GM18520 (cell line): ENCODE results near the gene CSRNP3.
"Not testable (repeated sequence)": the region's sequence is repeated elsewhere in the genome, so short reads cannot be mapped to it uniquely, and the experiment has no call there.

Source experiments
- ATAC-seq: cut with Tn5 transposase; IDR thresholded peaks from one replicate; pipeline ENCODE4 v1.9.1; 2021; ENCODE audit not compliant: unreplicated experiment

CSRNP3 gene

DNA sequence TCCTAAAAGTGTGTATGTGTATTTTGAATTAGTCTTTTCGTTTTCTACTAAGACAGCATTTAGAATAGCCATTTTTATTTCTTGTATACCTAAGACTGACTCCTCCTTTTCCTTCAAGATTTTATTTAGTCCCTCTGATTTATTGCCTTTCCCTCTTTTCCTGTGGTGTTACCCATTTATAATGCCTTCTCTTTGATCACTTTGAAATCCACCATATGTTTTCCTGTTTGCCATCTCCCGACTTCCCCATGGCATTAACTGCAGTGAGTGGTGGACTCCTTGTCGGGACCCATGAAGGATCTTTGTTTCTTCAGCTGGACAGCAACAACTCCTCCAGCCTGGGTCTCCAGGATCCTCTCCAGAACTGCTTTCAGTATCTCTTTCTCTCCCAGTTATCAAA, 160.7 kb downstream of the CSRNP3 start:
- ATAC-seq: no peak

DNA sequence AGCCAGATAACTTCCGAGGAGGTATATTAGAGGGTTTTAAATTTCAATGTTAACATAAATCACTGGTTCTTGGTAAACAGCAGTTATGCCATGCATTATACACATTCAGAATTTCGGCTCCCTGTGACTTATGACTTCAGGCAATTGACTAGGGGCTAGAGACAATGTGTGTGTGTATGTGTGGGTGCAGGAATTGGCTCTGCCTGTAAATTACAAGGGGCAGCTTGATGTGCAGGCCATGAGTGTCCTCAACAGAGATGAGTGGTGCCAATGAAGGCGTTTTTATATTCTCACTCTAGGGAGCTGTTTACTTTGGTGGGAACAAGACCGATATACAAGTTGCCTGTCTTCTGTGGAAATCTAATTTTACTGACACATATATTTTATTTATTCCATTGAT, 161.6 kb downstream of the CSRNP3 start:
- ATAC-seq: no peak

DNA sequence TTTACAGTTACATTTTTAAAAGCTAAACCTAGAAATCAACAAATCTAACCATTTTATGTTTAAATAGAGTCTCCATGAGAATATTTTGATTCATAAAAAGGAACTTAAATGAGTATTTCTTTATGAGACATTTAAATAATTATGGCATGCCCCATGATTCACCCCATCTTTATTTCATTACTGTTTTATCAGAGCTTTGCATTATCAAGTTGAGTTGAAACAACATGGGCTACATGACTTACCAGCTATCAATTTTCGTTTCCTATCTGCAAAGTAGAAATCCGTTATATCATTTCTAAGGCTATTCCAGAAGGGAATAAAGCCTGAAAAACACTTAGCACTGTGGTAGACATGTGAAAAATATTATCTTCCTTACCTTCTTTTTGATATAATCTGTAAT, 163.1 kb downstream of the CSRNP3 start:
- no peak for ATAC-seq

DNA sequence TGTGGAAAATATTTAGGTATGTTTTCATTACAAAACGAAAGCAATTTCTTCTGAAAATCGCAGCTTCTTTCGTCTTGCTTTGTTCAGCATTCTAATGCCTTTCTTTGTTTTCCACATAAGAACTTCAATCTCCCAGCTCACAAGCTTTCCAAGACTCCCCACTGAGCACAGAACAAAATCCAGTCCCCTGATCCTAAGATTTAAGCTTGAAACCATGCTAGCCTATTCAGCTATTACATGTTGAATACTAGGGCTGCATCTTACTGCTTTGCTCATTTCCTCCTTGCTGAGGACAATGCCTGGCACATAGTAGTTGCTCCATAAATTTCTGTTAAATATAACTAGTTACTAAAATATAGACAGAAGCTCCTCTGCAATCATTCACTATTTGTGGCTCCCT, 163.9 kb downstream of the CSRNP3 start:
- no peak for ATAC-seq

DNA sequence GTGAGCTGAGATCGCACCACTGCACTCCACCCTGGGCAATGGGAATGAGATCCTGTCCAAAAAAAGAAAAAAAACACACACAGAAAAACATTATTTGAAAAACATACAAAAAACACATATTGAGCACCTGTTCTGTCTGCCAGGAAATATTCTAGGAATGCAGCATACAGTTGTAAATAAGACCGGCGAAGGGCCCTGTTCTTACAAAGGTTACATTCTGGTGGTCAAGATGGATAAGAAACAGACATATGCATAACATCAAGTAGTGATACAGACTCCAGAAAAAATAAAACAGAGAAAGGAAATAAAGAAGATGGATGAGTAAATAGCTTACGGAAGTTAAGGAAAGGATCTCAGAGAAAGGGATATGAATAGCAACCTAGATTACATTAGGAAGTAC, 164.8 kb downstream of the CSRNP3 start:
- no peak for ATAC-seq

DNA sequence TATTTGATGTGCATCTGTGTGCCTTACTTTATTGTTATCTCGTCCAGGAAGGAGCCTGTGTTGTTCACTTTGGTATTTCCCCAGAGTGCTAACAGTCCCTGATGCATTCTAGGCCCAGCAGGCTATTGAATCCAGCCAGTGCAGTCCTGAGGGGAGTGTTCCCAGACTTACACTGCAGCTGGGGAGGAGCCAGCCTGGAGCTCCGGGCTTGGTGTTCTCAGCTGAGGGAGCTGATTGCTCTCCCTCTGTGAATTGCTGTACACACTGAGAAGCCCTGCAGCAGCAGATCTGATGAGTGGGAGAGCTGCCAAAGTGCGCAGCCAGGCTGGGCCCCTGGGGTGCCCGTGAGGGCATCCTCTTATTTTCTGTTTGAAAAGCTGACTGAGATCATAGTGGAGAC, 165.4 kb downstream of the CSRNP3 start:
- no peak for ATAC-seq

DNA sequence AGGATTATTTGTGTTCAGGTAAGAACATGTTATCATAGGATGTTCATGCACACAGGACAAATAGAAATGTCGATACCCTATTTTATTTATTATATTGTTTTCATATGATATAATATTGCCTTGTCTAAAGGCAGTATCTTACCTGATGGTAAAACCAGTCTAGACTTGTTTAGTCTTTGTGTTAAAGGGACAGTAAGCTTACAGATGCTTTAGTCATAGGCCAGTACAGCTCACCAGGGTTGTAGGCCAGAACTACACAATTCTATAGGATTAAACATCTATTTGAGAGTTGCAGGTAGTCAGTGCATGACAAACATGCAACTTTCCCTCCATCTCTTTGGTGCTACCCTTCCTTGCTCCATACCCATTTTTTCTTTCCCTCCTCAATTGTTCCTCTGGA, 166.0 kb downstream of the CSRNP3 start:
- ATAC-seq: no peak

DNA sequence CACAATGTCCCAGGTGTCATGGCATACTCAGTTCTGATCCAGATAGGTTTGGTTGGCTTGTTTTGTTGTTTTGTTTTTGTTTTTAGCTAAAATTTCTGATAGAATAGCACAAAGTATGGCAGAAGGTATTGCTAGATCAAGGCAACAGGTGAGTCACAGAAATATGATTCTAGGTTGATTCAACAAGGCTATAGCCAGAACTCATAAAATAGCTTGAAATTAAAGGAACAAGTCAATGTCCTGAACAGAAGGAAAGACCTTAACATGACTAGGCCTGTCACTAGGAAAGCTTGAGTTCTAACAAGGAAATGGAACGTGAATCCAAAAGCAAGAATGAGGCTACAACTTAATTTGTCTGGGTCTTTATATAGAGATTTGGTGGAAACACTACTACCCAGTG, 167.5 kb downstream of the CSRNP3 start:
- no peak for ATAC-seq

DNA sequence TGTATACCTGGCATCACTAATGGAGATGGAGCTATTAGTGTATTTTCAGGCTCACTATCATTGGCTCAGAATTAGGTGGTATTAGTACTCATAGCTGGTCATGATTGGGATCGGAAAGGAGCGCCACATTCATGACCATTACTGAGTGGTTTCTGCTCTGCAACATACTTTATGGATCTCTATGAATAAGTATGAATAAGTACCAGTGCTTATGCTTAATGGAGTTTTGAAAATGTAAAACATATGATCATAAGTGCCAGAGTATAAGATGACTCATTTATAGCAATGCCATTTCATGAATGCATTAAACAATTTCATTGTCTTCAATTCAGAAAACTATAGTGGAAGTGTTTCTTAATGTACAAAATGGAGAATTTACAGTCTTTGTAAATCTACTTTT, 167.9 kb downstream of the CSRNP3 start:
- ATAC-seq: no peak

DNA sequence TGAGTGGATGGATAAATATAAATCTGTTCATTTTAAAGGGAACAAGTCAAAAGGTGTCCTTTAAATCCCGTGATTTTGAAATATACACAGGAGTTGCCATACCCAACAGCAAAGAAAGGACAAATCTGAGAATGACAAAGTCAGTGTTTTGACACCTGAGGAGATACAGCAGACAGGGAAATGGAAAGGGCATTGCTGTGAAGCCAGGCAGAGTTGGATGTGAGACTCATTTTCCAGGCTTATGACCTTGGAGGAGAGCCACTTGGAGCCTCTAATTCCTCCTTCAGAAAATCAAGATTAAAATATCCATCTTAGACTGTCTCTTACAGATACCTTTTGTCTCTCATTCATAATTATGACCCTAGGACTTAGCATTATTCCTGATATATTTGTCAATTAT, 170.0 kb downstream of the CSRNP3 start:
- no peak for ATAC-seq

DNA sequence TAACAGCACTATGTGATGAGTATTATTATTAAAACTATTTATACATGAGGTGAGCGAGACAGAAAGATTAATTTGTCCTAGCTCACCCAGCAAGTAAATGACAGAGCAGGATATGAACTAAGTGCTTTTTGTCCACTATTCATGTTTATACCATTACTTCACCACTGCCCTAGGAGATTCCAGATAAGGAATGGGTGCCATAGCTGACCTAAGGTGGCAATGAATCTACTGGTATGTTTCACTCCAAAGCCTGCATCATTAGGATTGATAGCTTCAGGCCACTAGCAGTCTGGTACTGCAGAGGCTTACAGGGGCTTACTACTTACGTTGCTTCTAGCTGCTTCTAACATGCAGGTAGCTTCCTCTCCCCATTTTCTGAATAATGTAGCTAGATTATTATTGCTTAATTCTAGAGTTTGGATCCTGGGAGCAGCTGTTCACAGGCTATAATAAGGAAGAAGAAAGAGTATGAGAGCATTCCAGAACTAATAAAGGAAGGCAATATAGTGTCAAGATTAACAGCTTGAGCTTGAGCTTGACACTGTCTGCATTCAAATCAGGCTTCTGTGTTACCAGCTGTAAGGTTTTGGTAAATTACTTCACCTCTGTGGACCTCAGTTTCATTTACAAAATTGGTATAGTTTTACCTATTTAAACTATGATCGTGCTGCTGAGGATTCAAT, 170.9 kb downstream of the CSRNP3 start:
- no peak for ATAC-seq

DNA sequence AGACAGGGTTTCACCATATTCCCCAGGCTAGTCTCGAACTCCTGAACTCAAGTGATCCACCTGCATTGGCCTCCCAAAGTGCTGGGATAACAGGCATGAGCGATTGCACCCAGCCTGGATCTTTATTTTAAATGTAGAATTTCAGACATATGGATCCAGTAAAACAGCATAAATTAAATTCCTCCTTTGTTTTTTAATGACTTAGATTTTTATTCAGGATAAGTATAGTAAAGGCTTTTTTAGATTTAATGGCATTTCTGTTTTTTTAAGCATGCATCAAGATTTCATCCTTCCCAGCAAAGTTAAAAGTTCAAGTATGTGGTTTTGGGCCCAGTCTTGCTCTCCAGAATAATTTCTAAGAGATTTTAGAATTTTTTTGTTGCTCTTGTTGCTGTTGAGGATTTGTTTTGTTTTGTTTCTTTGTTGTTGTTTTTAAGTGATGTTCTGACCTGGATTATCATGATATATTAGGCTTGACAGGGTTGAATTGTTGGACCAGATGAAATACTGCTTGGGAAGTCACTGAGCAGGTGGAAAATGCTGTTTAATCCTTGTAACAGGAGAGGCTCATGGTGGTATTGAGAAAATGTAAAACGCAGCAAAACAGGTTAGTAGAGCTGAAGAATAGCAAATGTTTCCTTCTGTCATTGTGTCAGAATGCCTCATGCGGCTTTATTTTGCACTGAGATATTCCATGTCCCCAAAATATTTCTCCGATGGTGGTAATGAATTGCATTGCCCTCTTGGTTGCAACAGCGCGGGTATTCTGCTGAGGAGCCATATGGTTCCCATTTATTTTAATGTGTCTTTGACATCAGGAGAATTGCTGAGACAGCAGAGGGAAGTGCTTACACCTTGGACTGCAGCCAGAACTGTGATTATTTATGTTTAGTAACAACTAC, 176.7 kb downstream of the CSRNP3 start:
- ATAC-seq: no peak

DNA sequence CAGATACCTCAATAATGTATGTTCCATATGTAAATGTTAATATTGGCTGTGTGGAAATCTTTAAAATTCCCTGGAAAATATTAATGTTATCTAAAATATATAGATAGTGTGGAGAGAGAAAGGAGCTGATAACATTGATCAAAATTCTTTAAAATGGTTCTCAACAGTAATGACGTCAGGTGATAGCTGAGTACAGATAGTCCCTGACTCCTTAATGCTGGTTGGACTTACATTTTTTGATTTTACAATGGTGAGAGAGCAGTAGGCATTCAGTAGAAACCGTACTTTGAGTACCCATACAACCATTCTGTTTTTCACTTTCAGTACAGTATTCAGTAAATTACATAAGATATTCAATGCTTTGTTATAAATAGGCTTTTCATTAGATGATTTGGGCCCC, 177.9 kb downstream of the CSRNP3 start:
- no peak for ATAC-seq

DNA sequence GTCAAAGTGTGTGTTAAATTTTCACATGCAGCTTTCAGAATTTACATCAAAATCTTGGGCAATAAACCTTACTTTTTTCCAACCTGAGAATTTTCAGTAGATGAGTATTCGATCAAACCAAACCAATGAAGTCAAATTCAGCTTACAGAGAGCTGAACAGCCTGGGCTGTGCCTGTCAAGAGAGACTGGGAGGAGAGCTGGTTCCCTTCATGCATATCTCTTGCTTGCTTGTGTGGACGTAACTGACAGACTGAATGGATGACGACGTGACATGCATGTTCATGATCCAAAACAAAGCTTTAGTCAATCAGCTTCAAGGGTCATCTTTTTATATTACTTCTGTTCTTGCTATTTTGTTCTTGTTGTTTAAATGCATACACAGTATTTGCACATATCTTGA, 179.3 kb downstream of the CSRNP3 start:
- no peak for ATAC-seq

DNA sequence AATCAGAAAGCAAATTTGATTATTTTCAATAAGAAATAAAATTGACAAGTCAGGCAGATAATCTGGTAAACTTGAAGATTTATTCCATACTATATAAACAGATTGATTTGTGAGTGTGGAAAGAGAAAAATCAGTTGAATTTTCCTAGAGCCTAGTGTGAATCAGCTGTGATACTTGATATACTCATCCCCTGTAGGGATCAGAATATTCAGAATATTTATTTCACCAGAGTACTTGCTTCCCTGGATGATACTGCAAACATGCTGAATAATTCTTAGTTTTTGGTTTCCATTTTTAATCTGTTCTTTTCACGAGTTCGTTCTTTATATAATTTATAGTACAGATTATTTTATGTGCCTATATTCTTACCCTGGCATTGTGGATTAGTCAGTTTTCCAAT, 181.7 kb downstream of the CSRNP3 start:
- no peak for ATAC-seq

DNA sequence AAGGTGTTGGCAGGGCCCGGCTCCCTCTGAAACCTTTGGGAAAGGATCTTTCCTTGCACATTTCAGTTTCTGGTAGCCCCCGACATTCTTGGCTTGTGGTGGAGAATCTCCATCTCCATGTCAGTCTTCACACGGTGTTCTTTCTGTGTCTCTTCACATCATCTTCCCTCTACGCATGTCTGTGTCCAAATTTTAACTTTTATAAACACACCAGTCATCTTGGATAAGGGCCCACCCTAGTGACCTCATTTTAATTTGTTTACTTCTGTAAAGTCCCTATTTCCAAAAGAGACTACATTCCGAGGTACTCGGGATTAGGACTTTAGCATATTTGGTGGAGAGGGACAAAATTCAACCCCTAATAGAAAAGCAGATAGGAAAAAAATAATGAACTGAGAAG, 186.2 kb downstream of the CSRNP3 start:
- no peak for ATAC-seq

DNA sequence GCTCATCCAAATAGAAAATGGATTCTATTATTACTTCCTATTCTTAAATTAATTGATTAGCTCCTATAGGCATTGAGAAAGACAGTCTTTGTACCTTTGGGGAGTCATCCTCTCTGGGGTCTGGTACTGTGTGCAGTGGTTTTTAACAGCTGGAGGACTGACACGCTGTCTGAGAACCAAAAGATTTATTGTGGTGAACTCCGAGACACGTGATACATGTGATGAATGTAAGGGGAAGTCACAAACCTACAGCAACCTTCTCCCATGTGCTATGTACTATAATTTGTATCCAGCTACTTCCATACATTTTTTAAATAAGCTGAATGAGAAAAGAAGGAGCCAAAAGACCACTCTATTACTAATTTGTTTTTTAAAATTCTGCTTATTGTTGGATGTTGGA, 190.9 kb downstream of the CSRNP3 start:
- peak; percentile 86 for ATAC-seq

DNA sequence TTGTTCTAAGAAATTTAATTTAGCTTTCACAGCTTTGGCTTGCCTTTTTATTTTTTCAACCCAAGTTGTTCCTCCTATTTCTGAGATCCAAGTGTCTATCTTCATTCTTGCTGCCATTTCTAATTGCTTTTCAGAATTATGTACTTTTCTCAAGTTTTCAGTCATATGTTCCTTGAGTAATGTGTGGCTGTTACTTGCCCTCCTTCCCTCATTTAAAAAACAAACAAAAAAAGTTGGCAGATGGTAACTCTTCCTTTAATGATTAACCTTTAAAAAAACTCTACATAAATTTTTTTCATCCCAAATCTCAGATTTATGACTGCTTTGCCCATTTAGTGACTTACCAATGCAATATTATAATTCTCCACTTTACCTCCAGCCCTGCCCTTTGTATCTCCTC, 193.2 kb downstream of the CSRNP3 start:
- no peak for ATAC-seq

DNA sequence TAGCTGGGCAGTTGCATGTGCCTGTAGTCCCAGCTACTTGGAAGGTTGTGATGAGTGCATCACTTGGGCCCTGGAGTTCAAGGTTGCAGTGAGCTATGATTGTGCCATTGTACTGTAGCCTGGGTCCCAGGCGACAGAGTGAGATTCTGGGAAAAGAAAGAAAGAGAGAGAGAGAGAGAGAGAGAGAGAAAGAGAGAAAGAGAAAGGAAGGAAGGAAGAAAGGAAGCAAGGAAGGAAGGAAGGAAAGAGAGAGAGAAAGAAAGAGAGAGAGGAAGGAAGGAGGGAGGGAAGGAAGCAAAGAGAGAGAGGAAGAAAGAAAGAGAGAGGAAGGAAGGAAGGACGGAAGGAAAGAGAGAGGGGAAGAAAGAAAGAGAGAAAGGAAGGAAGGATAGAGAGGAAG, 196.1 kb downstream of the CSRNP3 start:
- ATAC-seq: no peak

DNA sequence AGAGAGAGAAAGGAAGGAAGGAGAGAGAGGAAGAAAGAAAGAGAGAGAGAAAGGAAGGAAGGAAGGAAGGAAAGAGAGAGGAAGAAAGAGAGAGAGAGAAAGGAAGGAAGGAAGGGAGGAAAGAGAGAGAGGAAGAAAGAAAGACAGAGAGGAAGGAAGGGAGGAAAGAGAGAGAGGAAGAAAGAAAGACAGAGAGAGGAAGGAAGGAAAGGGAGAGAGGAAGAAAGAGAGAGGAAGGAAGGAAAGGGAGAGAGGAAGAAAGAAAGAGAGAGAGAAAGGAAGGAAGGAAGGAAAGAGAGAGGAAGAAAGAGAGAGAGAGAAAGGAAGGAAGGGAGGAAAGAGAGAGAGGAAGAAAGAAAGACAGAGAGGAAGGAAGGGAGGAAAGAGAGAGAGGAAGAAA, 196.6 kb downstream of the CSRNP3 start:
- not testable (repeated sequence) for ATAC-seq

DNA sequence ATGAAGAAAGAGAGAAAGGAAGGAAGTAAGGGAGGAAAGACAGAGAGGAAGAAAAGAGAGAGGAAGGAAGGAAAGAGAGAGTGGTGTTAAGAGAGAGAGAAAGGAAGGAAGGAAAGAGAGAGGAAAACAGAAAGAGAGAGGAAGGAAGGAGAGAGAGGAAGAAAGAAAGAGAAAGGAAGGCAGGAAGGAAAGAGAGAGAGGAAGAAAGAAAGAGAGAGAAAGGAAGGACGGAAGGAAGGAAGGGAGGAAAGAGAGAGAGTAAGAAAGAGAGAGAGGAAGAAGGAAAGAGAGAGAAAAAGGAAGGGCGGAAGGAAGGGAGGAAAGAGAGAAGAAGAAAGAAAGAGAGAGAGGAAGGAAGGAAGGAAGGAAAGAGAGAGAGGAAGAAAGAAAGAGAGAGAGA, 197.1 kb downstream of the CSRNP3 start:
- no peak for ATAC-seq

DNA sequence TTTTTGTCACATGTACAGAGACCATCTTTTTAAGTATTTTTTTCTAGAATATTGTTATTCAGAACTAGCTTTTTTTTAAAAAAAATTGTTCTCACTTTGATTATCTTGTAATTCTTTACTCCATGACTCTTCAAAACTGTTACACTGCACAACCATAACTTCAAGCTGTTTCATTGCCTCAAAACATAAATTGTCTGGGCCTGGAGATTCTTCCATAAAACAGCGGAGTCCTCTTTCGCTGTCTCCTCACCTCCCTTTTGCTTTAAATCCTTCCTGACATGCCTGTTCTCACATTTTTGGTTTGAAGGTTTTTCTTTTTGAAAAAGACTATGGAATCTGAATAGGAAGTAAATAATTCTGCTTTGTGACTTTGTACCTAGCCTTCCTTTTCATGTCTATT, 197.9 kb downstream of the CSRNP3 start:
- ATAC-seq: no peak

DNA sequence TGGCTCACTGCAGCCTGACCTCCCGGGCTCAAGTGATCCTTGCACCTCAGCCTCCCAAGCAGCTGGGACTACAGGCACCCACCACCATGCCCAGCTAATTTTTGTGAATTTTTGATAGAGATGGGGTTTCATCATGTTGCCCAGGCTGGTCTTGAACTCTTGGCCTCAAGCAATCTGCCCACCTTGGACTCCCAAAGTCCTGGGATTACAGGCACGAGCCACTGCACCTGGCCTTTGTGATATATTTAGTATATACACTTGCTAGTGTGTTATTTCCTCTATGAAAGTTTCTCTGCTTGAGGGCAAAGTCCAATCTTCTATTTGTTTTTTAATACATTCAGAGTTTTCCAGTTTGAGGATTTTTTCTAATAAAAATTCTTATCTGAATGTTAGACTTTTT, 205.3 kb downstream of the CSRNP3 start:
- no peak for ATAC-seq
